A549 (cell line): ENCODE data around the gene MYO5C. TPM values are rescaled to one million over a fixed set of nuclear protein-coding genes. Genes with fewer than 3 reads are reported as not detected.

Experiments
- ATAC-seq, 2 experiments: fragments of 200-7000 bp in 1 of 2; fragments of >200 bp in 1 of 2; cut with Nextera tagmentation in 1 of 2; cut with Tn5 transposase in 1 of 2; 3 replicates each; pipeline versions ENCODE4 v1.8.0 to v1.9.1; 2018 to 2020; ENCODE audit warnings: mild to moderate bottlenecking in 1 of 2, moderate library complexity in 1 of 2
- CTCF ChIA-PET: fragments of 300-600 bp; sonication (Branson Sonifier 250); formaldehyde crosslinking; extraction: SDS; loops from one replicate; lab custom pipeline; 2021; ENCODE audit warnings: antibody characterized with exemption, inconsistent platforms; lab: Yijun Ruan, JAX
- POLR2A ChIA-PET: fragments of 350-600 bp; formaldehyde crosslinking; extraction: SDS; loops from one replicate; lab custom pipeline; 2021; ENCODE audit warnings: antibody characterized with exemption, inconsistent platforms; lab: Yijun Ruan, JAX
- DNase-seq, 2 experiments: peaks; one replicate each; pipeline versions ENCODE4 v3.0.0 to v3.0.0-alpha.2; 2011 to 2016; ENCODE audit warnings: low read depth in 1 of 2, low spot score in 1 of 2
- FAIRE-seq: peaks from 2 replicates; lab custom pipeline; 2011; peaks lifted over from hg19 to GRCh38; lab: Jason Lieb, UNC
- H3K27ac ChIP-seq, 2 experiments: fragments of >200 bp; sonication (Bioruptor Twin); formaldehyde crosslinking; 3 replicates each; pipeline ENCODE4 v1.5.1; 2016 to 2017
- H3K4me1 ChIP-seq: fragments of >200 bp; sonication (Bioruptor Twin); formaldehyde crosslinking; 3 replicates; pipeline ENCODE4 v1.6.1; 2016
- H3K4me2 ChIP-seq: fragments of >200 bp; sonication (Bioruptor Twin); formaldehyde crosslinking; 3 replicates; pipeline ENCODE4 v1.6.1; 2016
- H3K4me3 ChIP-seq: fragments of >200 bp; sonication (Bioruptor Twin); formaldehyde crosslinking; 3 replicates; pipeline ENCODE4 v1.5.1; 2016
- H3K9me3 ChIP-seq: fragments of >200 bp; sonication (Bioruptor Twin); formaldehyde crosslinking; 3 replicates; pipeline ENCODE4 v1.6.1; 2016
- CHD2 ChIP-seq: fragments of 150-350 bp; IDR thresholded peaks from 2 replicates; pipeline ENCODE4 v1.6.1; 2014; ENCODE audit warnings: low read length; ENCODE audit not compliant: partially characterized antibody
- EHMT2 ChIP-seq: fragments of 200-600 bp; sonication (generic); IDR thresholded peaks from 2 replicates; pipeline ENCODE4 v1.6.1; 2016; ENCODE audit warnings: antibody characterized with exemption, low read depth, mild to moderate bottlenecking, moderate library complexity
- EP300 ChIP-seq, 2 experiments: fragments of >200 bp; sonication (Bioruptor Twin); formaldehyde crosslinking; IDR thresholded peaks; 2 replicates in 1 of 2; 3 replicates in 1 of 2; pipeline ENCODE4 v1.6.1; 2016 to 2017
- ESRRA ChIP-seq: fragments of 150-350 bp; IDR thresholded peaks from 2 replicates; pipeline ENCODE4 v1.6.1; 2014; ENCODE audit warnings: mild to moderate bottlenecking, low read length, borderline replicate concordance
- JUN ChIP-seq, 2 experiments: fragments of >200 bp; sonication (Bioruptor Twin); formaldehyde crosslinking; IDR thresholded peaks; 2 replicates in 1 of 2; 3 replicates in 1 of 2; pipeline ENCODE4 v1.6.1; 2016 to 2017
- JUNB ChIP-seq: fragments of >200 bp; sonication (Bioruptor Twin); formaldehyde crosslinking; IDR thresholded peaks from 2 replicates; pipeline ENCODE4 v1.6.1; 2016
- MAZ ChIP-seq: fragments of 150-350 bp; IDR thresholded peaks from 2 replicates; pipeline ENCODE4 v1.6.1; 2014; ENCODE audit warnings: antibody characterized with exemption, low read depth, low read length, borderline replicate concordance
- RARB ChIP-seq: fragments of 250-450 bp; sonication (Bioruptor Pico); IDR thresholded peaks from 2 replicates; pipeline ENCODE4 v1.8.0; 2021; ENCODE audit warnings: mild to moderate bottlenecking, moderate library complexity
- ZNF302 ChIP-seq: fragments of 250-450 bp; sonication (Bioruptor Pico); IDR thresholded peaks from 2 replicates; pipeline ENCODE4 v1.9.0; 2021; ENCODE audit warnings: inconsistent platforms, mild to moderate bottlenecking, moderate library complexity
- WGBS: methylation state at CpG from one replicate; pipeline ENCODE4 v1.1.6; 2017; ENCODE audit errors: missing lambda C conversion rate; 5-methylcytosine and 5-hydroxymethylcytosine counted together
- polyA plus RNA-seq, 4 experiments: library from polyadenylated mRNA; depleted of rRNA in 3 of 4; stranded (reverse); fragments of >200 nt; fragmentation: RNase III in 1 of 4; extraction: RNeasy Plus Mini Kit Qiagen cat#74134 plus additional on column Dnase treatment in 1 of 4; gene quantifications; 2 replicates in 3 of 4; 3 replicates in 1 of 4; pipeline ENCODE4 v1.2.3, GENCODE V29; 2011 to 2017
- TF ChIP-seq, protein P1 (sequence below): fragments of >200 bp; sonication (Bioruptor Twin); formaldehyde crosslinking; IDR thresholded peaks from 2 replicates; pipeline ENCODE4 v1.6.1; 2016

The MYO5C gene
- polyA plus RNA-seq, 2 of the 4 experiments (the other 2 are of a cell fraction): 6.2 to 27.6 TPM

GRCh38 chr15:52199271-52199670 lies 96.3 kb downstream of the MYO5C start:
- H3K4me3 ChIP-seq: no peak overlapping the region
- DNase-seq (no peak), FAIRE-seq (no peak), ATAC-seq (no peak)
- no peaks in the 10 kb centered on the region for H3K4me1 ChIP-seq
- ChIA-PET CTCF (interaction anchor here (1.0 to 3.1 kb wide), 6 partner anchors 9 to 228 kb away, joined by 3 to 18 read pairs (median 5); partner anchors contain the start of gene LEO1), POLR2A (no interaction called here)
- TF ChIP-seq EP300 (IDR thresholded peaks at IDR 0.05) (no peak), JUN (IDR thresholded peaks at IDR 0.05) (no peak)
- WGBS: 86% methylated on average over 2 of the region's 2 CpGs
- H3K4me2 ChIP-seq: no peak overlapping the region
- no peaks in the 10 kb centered on the region for H3K9me3 ChIP-seq
- no peak overlapping the region for H3K27ac ChIP-seq

DNA sequence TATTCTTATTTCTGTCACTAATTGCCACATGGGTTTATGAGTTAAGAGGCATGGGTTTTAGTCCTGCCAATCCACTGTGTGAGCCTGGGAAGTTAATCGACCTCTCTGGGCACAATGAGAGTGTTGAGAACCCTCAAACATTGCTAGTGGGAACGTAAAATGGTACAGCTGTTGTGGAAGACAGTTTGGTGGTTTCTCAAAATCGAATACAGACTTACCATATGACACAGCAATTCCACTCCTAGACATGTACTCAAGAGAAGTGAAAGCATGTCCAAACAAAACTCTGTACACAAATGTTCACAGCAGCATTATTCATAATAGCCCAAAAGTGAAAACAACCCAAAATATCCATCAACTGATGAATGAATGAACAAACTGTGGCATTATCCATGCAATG lies 98.7 kb downstream of the MYO5C start:
- TF ChIP-seq, protein P1, sequence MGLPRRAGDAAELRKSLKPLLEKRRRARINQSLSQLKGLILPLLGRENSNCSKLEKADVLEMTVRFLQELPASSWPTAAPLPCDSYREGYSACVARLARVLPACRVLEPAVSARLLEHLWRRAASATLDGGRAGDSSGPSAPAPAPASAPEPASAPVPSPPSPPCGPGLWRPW: no peak
- no peak for TF ChIP-seq ESRRA
- no peaks in the 10 kb centered on the region for H3K9me3 ChIP-seq
- H3K27ac ChIP-seq: no peak overlapping the region
- no peaks in the 10 kb centered on the region for H3K4me1 ChIP-seq
- no peak for ATAC-seq
- ChIA-PET CTCF (interaction anchor here (1.0 to 1.3 kb wide), 3 partner anchors 12 to 56 kb away, joined by 3 to 8 read pairs (median 4); no protein-coding TSS in a partner anchor), POLR2A (no interaction called here)
- FAIRE-seq: no peak
- no peak overlapping the region for H3K4me3 ChIP-seq
- H3K4me2 ChIP-seq: no peak overlapping the region
- WGBS: 62% methylated on average over 3 of the region's 3 CpGs
- DNase-seq: no peak

DNA sequence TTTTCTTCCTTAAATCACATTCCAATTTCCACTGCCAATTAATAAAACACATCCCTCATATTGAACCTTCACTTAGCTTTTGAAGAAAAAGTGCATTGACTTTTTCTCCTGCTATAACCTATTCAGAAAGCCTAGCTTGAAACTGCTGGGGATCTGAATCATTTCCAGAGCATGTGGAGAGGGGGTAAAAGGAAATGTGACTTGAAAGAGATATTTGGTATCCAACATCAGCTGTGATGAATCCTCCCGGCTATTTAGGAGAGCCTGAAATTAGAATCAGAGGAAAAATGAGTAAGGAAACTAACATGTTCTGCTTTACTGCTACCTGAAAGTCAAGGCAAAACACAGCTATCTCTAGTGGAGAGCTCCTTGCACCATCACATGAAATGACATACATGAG lies 101.8 kb downstream of the MYO5C start:
- no peak for ATAC-seq
- Histone ChIP-seq H3K4me3 (no peak overlapping the region), H3K9me3 (no peaks in the 10 kb centered on the region), H3K27ac (no peak overlapping the region), H3K4me2 (no peak overlapping the region), H3K4me1 (no peaks in the 10 kb centered on the region)
- ChIA-PET CTCF (interaction anchor here (1.2 to 2.7 kb wide), 5 partner anchors 10 to 542 kb away, joined by 4 to 19 read pairs (median 5); no protein-coding TSS in a partner anchor), POLR2A (interaction anchor here (1.9 kb wide), 1 partner anchor 14 kb away, joined by 8 read pairs; no protein-coding TSS in a partner anchor)
- no peak for FAIRE-seq
- no peak for DNase-seq
- no peak for TF ChIP-seq ZNF302 (CRISPR knock-in tag)
- 87% methylated on average over 1 of the region's 1 CpG for WGBS

GRCh38 chr15:52193321-52193720 lies 102.3 kb downstream of the MYO5C start:
- CTCF ChIA-PET: interaction anchor here (0.9 to 2.7 kb wide), 5 partner anchors 9 to 543 kb away, joined by 3 to 19 read pairs (median 5); no protein-coding TSS in a partner anchor

DNA sequence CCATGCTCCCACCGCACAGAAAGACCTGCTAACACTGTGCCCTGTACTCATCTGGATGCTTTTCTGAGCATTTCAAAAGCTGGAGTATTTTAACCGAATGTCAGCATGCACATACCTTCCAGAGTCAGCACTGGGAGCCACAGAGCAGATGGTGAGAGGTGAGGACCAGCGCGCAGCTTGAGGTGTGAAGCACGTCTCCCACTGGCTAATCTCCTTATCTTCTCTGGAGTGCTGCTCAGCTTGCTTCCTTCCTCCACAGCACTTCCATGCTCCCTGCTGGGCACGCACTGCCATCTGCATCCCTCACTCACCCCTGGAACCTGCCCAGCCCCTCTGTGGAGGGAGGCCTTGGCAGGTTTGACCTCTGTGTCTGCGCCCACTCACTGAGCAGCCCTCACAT lies 104.4 kb downstream of the MYO5C start, which contains the start of gene GNB5:
GNB5 (minus strand) TSS at position 186 of the 400 bp plus-strand sequence. CDS start 6,716 bp downstream, outside the sequence.
- no peak for TF ChIP-seq JUNB
- TF ChIP-seq RARB (CRISPR knock-in tag): no peak
- no peak for TF ChIP-seq EHMT2
- TF ChIP-seq EP300 (IDR thresholded peaks at IDR 0.05): no peak
- TF ChIP-seq MAZ: no peak
- TF ChIP-seq ZNF302 (CRISPR knock-in tag): no peak
- no peak for TF ChIP-seq CHD2

More at GRCh38 chr15:52193321-52193720, 102.3 kb downstream of the MYO5C start:
- H3K9me3 ChIP-seq: no peaks in the 10 kb centered on the region
- no peaks in the 10 kb centered on the region for H3K4me1 ChIP-seq
- no peak for TF ChIP-seq EP300 (IDR thresholded peaks at IDR 0.05)
- TF ChIP-seq, protein P1: no peak
- TF ChIP-seq, all 56 proteins: peak for 0
- DNase-seq: no peak
- 87% methylated on average over 4 of the region's 4 CpGs for WGBS
- Histone ChIP-seq H3K27ac (no peak overlapping the region), H3K4me3 (no peak overlapping the region), H3K4me2 (no peak overlapping the region)
- POLR2A ChIA-PET: interaction anchor here (1.9 kb wide), 1 partner anchor 14 kb away, joined by 8 read pairs; no protein-coding TSS in a partner anchor
- ATAC-seq: no peak
- no peak for FAIRE-seq

More for the DNA sequence above, 104.4 kb downstream of the MYO5C start, which contains the start of gene GNB5:
- 94% methylated on average over 7 of the region's 7 CpGs for WGBS
- H3K27ac ChIP-seq: no peak within 1 kb of the TSS
- no peak for FAIRE-seq
- H3K4me3 ChIP-seq: no peak within 1 kb of the TSS
- H3K9me3 ChIP-seq: no peaks in the 10 kb centered on the region
- H3K4me1 ChIP-seq: no peaks in the 10 kb centered on the region
- ChIA-PET CTCF (interaction anchor here (1.1 to 1.8 kb wide), 3 partner anchors 17 to 36 kb away, joined by 3 to 7 read pairs (median 5); no protein-coding TSS in a partner anchor), POLR2A (no interaction called here)
- DNase-seq: no peak
- H3K4me2 ChIP-seq: no peak within 1 kb of the TSS
- ATAC-seq: peak; percentile 27 to 56; a peak in 3 of 6 replicates
